GM21423 (cell line): ENCODE results near the gene RYK.
A peak's percentile ranks its signal among the peaks of the same experiment; 100 is the strongest.

Source experiments
- ATAC-seq: cut with Tn5 transposase; IDR thresholded peaks from one replicate; pipeline ENCODE4 v1.9.1; 2021; ENCODE audit warnings: mild to moderate bottlenecking, moderate library complexity; ENCODE audit not compliant: unreplicated experiment

RYK gene

GRCh38 chr3:134258761-134259347 lies 8.2 kb upstream of the RYK start:
- no peak for ATAC-seq

DNA sequence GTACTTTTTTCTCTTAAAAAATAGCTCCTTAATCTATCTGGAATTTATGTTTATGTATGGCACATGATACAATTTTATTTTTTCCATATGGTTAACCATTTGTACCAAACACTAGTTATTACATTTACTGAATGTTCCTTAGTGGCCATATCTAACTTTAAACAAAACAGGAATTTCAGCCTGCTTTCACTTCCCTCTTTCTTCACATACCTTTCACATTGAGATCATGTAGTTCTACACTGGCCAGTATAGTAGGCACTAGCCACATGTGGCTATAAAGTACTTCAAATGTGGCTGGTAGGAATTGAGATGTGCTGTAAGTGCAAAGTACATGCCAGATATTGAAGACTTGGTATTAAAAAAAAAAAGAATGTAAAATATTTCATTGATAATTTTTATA lies 4.7 kb upstream of the RYK start:
- no peak for ATAC-seq

DNA sequence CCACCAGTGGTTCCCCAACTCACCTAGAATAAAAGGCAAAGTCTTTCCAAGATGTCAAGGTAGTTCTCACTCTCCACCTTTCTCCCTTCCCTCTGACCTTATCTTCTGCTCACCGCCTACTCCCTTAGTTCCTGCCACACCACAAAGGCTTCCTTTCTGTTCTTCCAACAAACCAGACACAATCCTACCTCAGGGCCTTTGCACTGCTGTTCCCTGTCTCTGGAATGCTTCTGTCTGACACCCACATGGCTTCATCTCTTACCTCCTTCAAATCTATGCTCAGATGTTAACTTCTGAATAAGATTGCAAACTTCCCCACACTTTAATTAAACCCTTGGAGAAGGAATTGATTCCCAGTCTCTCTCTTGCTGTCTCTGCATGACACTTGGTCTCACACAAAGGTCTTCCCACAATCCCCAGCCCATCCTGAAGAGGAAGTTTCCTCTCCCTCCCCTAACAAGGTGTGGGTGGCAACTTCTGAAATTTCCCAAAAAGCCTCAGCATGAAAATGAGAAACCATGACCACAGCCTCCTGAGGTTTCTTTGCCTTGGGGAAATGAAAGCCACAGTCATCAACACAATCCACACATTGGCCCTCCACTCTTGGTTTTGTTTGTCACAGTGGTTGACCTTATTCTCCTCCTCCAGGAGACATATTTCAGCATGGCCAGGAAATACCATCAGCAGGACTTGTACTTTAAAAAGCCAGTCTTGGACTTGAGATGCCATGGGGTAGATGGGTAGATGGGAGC lies 3.0 kb upstream of the RYK start:
- no peak for ATAC-seq

DNA sequence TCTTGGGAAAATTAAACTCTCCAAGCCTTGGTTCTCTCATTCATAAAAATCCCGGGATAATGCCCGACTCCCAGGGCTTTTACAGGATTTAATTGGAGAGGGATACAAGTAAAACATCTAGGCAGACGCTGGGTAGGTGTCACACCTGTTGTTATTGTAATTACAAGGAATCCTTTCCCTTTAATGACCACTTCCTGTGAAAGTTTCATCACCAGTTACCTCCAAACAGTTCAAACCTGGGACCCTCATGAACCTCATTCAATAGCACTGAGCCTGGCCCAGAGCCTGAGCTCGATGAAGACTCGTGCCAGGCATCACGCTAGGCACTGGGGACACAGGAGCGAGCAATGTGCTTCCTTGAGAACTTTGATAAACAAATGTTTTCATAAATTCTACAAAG lies 2.1 kb upstream of the RYK start:
- no peak for ATAC-seq

GRCh38 chr3:134251731-134252391 lies 1.2 kb upstream of the RYK start:
- ATAC-seq = no peak

DNA sequence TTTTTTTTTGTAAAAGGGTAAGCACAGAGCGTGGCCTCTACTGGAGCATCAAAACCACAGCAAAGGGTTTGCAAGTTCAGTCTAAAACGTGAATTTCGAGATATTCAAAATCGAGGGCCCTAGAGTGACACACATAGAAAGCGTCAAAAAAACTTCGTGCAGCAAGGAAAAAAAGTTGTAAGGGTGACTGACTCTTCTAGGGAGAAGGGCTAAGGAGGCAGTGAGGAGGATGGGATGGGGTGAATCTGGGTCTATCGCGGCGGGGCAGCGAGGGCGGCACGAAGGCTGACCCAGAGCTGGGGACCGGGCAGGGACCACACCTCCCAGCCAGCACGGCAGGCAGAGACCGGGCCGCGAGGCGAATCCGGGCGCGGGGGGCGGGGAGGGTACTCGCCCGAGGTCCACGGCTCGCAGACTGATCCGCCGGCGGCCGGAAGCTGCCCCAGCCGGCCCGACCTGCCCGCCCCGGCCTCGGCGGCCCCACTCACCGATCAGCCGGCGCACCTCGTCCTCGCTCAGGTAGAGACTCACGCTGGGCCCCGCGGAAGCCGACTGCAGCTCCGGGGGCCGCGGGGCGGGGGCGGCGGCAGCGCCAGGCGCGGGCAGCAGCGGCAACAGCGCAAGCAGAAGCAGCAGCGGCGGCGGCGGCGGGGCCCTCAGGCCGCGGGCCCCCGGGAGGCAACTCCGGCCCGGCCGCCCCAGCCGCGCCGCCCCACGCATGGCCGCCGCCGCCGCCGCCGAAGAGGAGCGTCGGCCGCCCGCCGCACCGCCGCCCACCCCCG lies 533 bp downstream of the RYK start:
- ATAC-seq = peak; percentile 43

GRCh38 chr3:134249296-134249841 lies 1.3 kb downstream of the RYK start:
- no peak for ATAC-seq

- ATAC-seq = no peak
Measured at GRCh38 chr3:134244921-134245320, 5.7 kb downstream of the RYK start.

DNA sequence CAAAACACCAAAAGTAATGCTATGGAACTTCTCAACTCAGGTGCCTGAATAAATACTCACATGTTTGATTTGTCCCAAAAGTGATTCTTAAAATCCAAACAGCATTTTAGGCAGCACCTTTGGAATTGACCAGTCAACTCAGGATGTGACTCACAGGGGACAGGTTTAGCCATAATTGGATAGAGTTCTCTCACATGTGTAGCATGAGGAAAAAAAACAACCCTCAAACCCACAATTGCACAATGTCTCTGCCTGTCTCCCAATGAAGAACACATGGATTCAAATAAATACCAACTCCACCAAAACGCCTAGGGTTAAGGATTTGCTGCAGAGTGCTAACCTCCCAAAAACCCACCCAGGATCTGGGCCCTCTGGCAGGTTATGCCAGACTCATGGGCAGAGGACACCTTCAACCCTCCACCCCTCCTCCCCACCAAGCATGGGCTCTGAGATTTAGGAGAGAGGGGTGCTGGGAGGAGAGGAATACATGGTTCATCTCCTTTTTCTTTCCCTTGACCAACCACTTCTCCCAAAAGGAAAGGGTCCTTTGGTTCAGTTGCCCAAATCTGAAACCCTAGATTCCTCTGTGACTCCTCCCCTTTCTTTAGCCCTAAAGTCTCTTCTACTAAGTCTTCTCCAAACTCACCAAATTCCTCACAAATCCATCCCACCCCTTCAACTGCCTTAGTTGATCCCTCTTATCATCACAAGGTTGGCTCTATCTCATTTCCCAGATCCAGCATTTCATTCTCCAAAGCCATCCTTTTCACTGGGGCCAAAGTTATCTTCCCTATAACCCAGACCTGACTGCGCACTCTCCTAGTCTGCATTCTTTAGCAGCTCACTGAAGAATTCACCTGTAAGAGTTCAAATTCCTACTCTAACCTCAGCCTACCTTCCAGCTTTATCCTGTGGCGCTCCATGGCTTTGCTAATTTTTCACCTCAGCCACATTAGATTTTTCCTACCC lies 7.7 kb downstream of the RYK start:
- no peak for ATAC-seq

- peak; percentile 44 for ATAC-seq
Measured at GRCh38 chr3:134239538-134239937, 11.1 kb downstream of the RYK start.

GRCh38 chr3:134237454-134238145 lies 13.1 kb downstream of the RYK start:
- ATAC-seq = no peak

- ATAC-seq = peak; percentile 53
Measured at GRCh38 chr3:134236505-134237170, 14.0 kb downstream of the RYK start.

GRCh38 chr3:134235577-134236076 lies 15.0 kb downstream of the RYK start:
- no peak for ATAC-seq

DNA sequence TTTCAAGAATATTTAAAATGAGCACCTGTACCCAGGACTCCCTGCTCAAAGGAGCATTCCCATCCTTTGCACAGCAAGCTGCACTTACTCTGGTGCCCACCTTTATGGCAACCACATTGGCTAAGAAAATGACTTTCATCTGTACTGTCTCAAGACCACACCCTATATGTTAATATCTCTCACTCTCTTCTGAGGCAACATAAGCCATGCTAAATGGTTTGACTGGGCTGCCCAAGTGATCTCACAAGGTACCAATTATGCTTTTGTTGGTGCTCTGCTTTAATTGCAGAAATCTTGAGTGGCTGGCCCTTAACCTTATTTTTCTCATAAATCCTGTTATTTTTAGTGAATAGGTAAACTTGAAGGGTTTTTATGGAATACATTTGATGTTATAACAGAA lies 17.7 kb downstream of the RYK start:
- ATAC-seq = no peak

DNA sequence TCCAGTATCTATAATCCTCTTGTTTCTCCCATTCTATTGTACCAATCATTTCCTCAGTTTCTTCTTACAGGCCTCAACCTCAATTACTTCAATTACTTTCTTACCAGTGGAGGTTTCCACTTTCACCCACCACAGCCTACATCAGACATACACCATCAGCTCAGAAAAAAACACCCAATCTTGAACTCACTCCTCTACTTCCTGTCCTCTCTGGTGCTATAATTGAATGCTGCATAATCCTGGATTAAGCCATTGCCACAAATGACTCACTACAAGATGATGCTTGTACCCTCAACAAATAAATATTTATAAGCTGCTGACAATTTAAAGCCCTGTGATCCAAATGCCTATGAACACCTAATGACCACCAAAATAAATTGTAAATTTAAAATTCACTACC lies 18.5 kb downstream of the RYK start:
- no peak for ATAC-seq

DNA sequence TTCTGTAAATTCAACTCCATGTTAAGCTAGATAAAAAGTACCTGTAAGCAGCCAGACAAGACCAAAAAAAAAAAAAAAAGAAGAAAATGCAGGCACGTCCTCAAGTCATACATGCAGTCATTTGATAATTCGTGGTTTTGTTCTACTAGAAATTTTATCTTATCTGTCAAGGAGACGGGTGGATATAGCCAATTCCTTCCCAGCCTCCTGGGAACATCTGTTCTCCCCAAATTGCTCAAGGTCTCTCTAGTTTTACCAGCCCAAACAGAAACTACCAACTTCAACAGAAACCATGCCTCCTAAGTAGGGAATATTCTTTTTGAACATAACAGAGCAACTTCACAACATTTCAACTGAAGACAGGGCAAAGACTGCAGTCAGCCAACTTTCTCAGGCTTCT lies 19.5 kb downstream of the RYK start:
- no peak for ATAC-seq

- ATAC-seq = no peak
Measured at GRCh38 chr3:134229038-134229437, 21.6 kb downstream of the RYK start.

GRCh38 chr3:134228479-134228878 lies 22.2 kb downstream of the RYK start:
- no peak for ATAC-seq

GRCh38 chr3:134228035-134228434 lies 22.6 kb downstream of the RYK start:
- no peak for ATAC-seq
